IPS DF 6.9 (cell line): ENCODE measurements around the gene MYL9.

Experiments used
- DNase-seq: peaks from one replicate; pipeline ENCODE4 v3.0.0-alpha.2; 2013; ENCODE audit warnings: low read depth, low spot score
- H3K27ac ChIP-seq: one replicate; pipeline ENCODE4 v1.5.1; 2013; ENCODE audit warnings: low read length, control low read depth
- H3K27me3 ChIP-seq: 2 replicates; pipeline ENCODE4 v1.6.1; 2013; ENCODE audit warnings: mild to moderate bottlenecking, low read length; ENCODE audit not compliant: control insufficient read depth, insufficient read depth
- H3K36me3 ChIP-seq: 2 replicates; pipeline ENCODE4 v1.6.1; 2013; ENCODE audit warnings: low read length; ENCODE audit not compliant: control insufficient read depth, insufficient read depth
- H3K4me1 ChIP-seq: 2 replicates; pipeline ENCODE4 v1.6.1; 2013; ENCODE audit warnings: low read length; ENCODE audit not compliant: control insufficient read depth, insufficient read depth
- H3K4me3 ChIP-seq: 2 replicates; pipeline ENCODE4 v1.5.1; 2013; ENCODE audit warnings: mild to moderate bottlenecking, low read length
- H3K9me3 ChIP-seq: 2 replicates; pipeline ENCODE4 v1.6.1; 2013; ENCODE audit warnings: low read length, inconsistent platforms; ENCODE audit not compliant: control insufficient read depth, insufficient read depth
- WGBS: extraction: QIAGEN DNeasy Blood & Tissue Kit; methylation state at CpG from one replicate; pipeline ENCODE4 v1.1.7; 2013; ENCODE audit warnings: mixed read lengths, missing lambda C conversion rate; ENCODE audit not compliant: insufficient read length, insufficient coverage; 5-methylcytosine and 5-hydroxymethylcytosine counted together

MYL9 gene

DNA sequence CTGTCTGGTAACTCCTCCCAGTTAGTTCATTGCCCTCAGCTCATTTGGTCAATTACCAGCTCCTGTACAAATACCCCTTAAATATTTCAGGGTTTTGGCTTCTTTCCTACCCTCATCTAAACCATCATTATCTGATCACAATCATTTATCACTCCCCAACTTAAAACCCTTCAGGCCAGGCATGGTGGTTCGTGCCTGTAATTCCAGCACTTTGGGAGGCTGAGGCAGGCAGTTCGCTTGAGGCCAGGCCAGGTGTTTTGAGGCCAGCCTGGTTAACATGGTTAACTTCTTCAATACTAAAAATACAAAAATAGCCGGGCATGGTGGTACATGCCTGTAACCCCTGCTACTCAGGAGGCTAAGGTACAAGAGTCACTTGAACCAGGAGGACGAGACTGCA is 41.5 kb downstream of the MYL9 start:
- no peak for DNase-seq
- no peak overlapping the region for H3K4me3 ChIP-seq
- H3K27ac ChIP-seq = no peak overlapping the region
- peaks cover 7% of the 10 kb centered on the region; the same call in 1 of the 2 replicates for H3K36me3 ChIP-seq
- H3K4me1 ChIP-seq = peaks cover 5% of the 10 kb centered on the region; the same call in 1 of the 2 replicates
- H3K9me3 ChIP-seq = no peaks in the 10 kb centered on the region
- H3K27me3 ChIP-seq = no peaks in the 10 kb centered on the region
- WGBS = no CpG with 5 or more reads among the region's 4 CpGs

DNA sequence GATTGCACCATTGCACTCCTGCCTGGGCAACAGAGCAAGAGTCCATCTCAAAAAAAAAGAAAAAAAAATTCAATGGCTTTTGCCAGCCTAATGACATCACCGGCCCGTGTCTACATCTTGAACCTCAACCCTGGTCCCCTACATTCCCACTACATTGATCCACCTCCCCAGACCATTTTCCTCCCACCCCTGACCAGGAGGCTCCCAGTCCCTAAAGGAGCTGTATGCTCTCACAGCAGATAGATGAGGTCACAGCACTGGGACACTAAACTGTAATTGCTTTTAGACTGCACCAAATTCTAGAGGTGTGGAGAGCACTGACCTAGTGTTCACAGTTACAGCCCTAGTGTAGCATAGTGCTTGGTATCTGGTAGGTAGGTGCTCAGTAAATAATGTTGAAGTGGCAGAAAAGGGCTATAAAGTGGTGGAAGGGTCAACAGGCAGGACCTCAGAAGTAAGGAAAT is 42.7 kb downstream of the MYL9 start:
- no peak overlapping the region for H3K27ac ChIP-seq
- H3K27me3 ChIP-seq = no peaks in the 10 kb centered on the region
- no peaks in the 10 kb centered on the region for H3K9me3 ChIP-seq
- peaks cover 2% of the 10 kb centered on the region; the same call in 1 of the 2 replicates for H3K36me3 ChIP-seq
- H3K4me1 ChIP-seq = peaks cover 5% of the 10 kb centered on the region; the same call in 1 of the 2 replicates
- no CpG with 5 or more reads among the region's 2 CpGs for WGBS
- no peak for DNase-seq
- H3K4me3 ChIP-seq = no peak overlapping the region

- Histone ChIP-seq H3K36me3 (peaks cover 2% of the 10 kb centered on the region), H3K4me3 (no peak overlapping the region), H3K27ac (peak overlapping the region; percentile 84), H3K9me3 (no peaks in the 10 kb centered on the region), H3K4me1 (peaks cover 5% of the 10 kb centered on the region; the same call in 1 of the 2 replicates), H3K27me3 (no peaks in the 10 kb centered on the region)
- DNase-seq = no peak
- WGBS = no CpG with 5 or more reads among the region's 8 CpGs
These were observed 44.2 kb downstream of the MYL9 start for GRCh38 chr20:36585410-36586125.

GRCh38 chr20:36587388-36588070 is 46.2 kb downstream of the MYL9 start:
- H3K36me3 ChIP-seq = peaks cover 6% of the 10 kb centered on the region
- no peak overlapping the region for H3K4me3 ChIP-seq
- no peak for DNase-seq
- no CpG with 5 or more reads among the region's 3 CpGs for WGBS
- H3K4me1 ChIP-seq = peaks cover 5% of the 10 kb centered on the region; the same call in 1 of the 2 replicates
- no peaks in the 10 kb centered on the region for H3K9me3 ChIP-seq
- no peaks in the 10 kb centered on the region for H3K27me3 ChIP-seq
- no peak overlapping the region for H3K27ac ChIP-seq

DNA sequence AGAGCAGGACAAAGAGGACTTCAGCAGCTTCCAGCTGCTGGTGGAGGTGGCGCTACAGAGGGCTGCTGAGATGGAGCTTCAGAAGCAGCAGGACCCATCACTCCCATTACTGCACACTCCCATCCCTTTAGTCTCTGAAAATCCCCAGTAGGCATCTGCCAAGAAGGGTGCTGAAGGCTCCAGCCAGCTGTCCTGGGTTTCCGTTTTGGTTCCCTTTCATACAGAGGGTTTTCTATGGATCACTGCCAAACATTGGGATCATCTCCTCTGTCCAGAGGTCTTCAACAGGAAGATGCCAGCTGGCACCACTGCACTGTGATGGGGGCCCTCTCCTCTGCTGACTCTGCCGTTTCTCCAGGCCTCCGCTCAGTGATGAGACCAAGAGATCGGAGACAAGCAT is 50.0 kb downstream of the MYL9 start:
- H3K9me3 ChIP-seq = no peaks in the 10 kb centered on the region

DNA sequence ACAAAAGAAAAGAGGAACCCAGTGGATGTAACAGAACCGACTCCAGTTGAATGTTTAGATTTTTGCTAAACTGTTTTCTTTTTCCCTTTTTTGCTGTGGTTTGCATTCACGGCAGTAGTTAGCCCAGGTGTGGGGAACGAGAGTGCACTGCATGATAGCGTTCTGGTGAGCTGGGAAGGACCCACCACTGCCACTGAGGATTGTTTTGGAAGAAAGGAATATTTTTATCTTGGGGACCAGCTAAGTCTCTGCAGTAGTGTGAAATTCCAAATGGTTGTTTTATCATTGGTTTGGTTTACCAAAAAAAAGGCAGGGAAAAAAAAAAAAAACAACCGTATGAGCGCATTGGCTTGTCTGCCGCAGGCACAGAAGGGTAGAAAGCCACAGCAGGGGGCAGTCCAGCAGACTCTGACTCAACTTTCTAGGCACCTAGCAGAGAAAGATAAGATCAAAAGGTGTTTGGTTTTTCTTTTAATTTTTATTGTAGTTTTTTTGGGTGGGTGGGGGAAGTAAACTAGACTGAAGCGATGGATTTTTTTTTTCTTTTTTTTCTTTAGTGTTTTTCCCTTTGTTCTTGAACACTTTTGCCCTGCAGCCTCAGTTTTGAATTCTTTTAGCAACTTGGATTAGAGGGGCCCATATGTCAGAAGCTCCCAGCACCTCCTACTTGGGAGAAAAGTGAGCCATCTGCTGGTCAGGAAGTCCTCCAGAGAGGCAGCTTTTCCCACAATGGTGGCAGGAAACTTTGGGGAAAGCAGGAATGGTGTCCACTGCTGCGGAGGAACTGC is 50.7 kb downstream of the MYL9 start:
- peaks cover 10% of the 10 kb centered on the region for H3K36me3 ChIP-seq
- H3K27ac ChIP-seq = no peak overlapping the region
- no peaks in the 10 kb centered on the region for H3K9me3 ChIP-seq
- 100% methylated on average over 1 of the region's 9 CpGs for WGBS
- no peak for DNase-seq
- no peaks in the 10 kb centered on the region; the same call in 1 of the 2 replicates for H3K4me1 ChIP-seq
- H3K27me3 ChIP-seq = no peaks in the 10 kb centered on the region
- H3K4me3 ChIP-seq = no peak overlapping the region

More for the DNA sequence above, 50.0 kb downstream of the MYL9 start:
- no peak for DNase-seq
- Histone ChIP-seq H3K36me3 (peaks cover 10% of the 10 kb centered on the region), H3K4me3 (no peak overlapping the region), H3K4me1 (no peaks in the 10 kb centered on the region; the same call in 1 of the 2 replicates), H3K27me3 (no peaks in the 10 kb centered on the region), H3K27ac (no peak overlapping the region)
- WGBS = no CpG with 5 or more reads among the region's 5 CpGs

- DNase-seq = no peak
- no peaks in the 10 kb centered on the region for H3K27me3 ChIP-seq
- H3K27ac ChIP-seq = no peak overlapping the region
- H3K4me3 ChIP-seq = no peak overlapping the region
- no peaks in the 10 kb centered on the region for H3K9me3 ChIP-seq
- H3K4me1 ChIP-seq = no peaks in the 10 kb centered on the region; the same call in none of the 2 replicates
- no CpG with 5 or more reads among the region's 5 CpGs for WGBS
- peaks cover 10% of the 10 kb centered on the region for H3K36me3 ChIP-seq
These were observed 52.1 kb downstream of the MYL9 start for GRCh38 chr20:36593347-36593929.

GRCh38 chr20:36599912-36600345 is 58.6 kb downstream of the MYL9 start:
- no peak for DNase-seq
- Histone ChIP-seq H3K27ac (no peak overlapping the region), H3K4me1 (peaks cover 2% of the 10 kb centered on the region), H3K9me3 (no peaks in the 10 kb centered on the region), H3K4me3 (no peak overlapping the region), H3K36me3 (no peaks in the 10 kb centered on the region), H3K27me3 (no peaks in the 10 kb centered on the region)
- WGBS = no CpG with 5 or more reads among the region's 5 CpGs
